IMR-90 (cell line): ENCODE results near the gene DNMT3B. TPM values are rescaled to one million over a fixed set of nuclear protein-coding genes. Genes with fewer than 3 reads are reported as not detected.

Experiments used
- ATAC-seq: fragments of 200-7000 bp; cut with Tn5 transposase; 2 replicates; pipeline ENCODE4 v1.9.1; 2020; ENCODE audit warnings: low read depth, mild to moderate bottlenecking, moderate library complexity
- BruUV-seq: library from RNA; stranded (reverse); fragments of 400-500 nt; replicated peaks from 2 replicates; lab custom pipeline; 2021; lab: Mats Ljungman, UMichigan
- CTCF ChIA-PET: fragments of 300-600 bp; formaldehyde crosslinking; extraction: SDS; loops from one replicate; lab custom pipeline; 2021; ENCODE audit warnings: antibody characterized with exemption; lab: Yijun Ruan, JAX
- POLR2A ChIA-PET: fragments of 300-600 bp; sonication (Branson Sonifier 250); formaldehyde crosslinking; loops from one replicate; lab custom pipeline; 2022; ENCODE audit warnings: antibody characterized with exemption; ENCODE audit not compliant: unreplicated experiment; lab: Charles Lee
- DNase-seq: peaks from one replicate; pipeline ENCODE4 v3.0.0; 2013
- H2AFZ ChIP-seq: replicated peaks from 2 replicates; pipeline ENCODE3; 2013; ENCODE audit warnings: low read length, mild to moderate bottlenecking; ENCODE audit not compliant: poor library complexity
- H2AK5ac ChIP-seq: 2 replicates; pipeline ENCODE4 v1.6.1; 2013; ENCODE audit warnings: low read depth, low read length, inconsistent platforms
- H2AK9ac ChIP-seq: replicated peaks from 2 replicates; pipeline ENCODE3; 2013; ENCODE audit warnings: mild to moderate bottlenecking, low read depth, low read length, moderate library complexity; ENCODE audit not compliant: poor library complexity
- H2BK120ac ChIP-seq: 2 replicates; pipeline ENCODE4 v1.6.1; 2013; ENCODE audit warnings: low read depth, low read length, inconsistent platforms
- H2BK15ac ChIP-seq: 3 replicates; pipeline ENCODE4 v1.6.1; 2013; ENCODE audit warnings: low read depth, low read length, inconsistent platforms
- H2BK20ac ChIP-seq: 2 replicates; pipeline ENCODE4 v1.6.1; 2013; ENCODE audit warnings: low read depth, mild to moderate bottlenecking, inconsistent platforms, low read length, moderate library complexity
- H2BK5ac ChIP-seq: 2 replicates; pipeline ENCODE4 v1.6.1; 2013; ENCODE audit warnings: mild to moderate bottlenecking, low read depth, low read length, inconsistent platforms; ENCODE audit not compliant: poor library complexity, severe bottlenecking
- H3K14ac ChIP-seq: replicated peaks from 2 replicates; pipeline ENCODE4 v1.6.1; 2013; ENCODE audit warnings: low read depth, low read length, inconsistent platforms
- H3K18ac ChIP-seq: 2 replicates; pipeline ENCODE4 v1.6.1; 2013; ENCODE audit warnings: low read depth, low read length, control low read depth
- H3K23ac ChIP-seq: 2 replicates; pipeline ENCODE4 v1.6.1; 2013; ENCODE audit warnings: low read depth, low read length, inconsistent platforms
- H3K27ac ChIP-seq: 2 replicates; pipeline ENCODE4 v1.5.1; 2013; ENCODE audit warnings: mild to moderate bottlenecking, control low read depth, low read length; ENCODE audit not compliant: insufficient read depth
- H3K27me3 ChIP-seq: 2 replicates; pipeline ENCODE4 v1.6.1; 2013; ENCODE audit warnings: low read length; ENCODE audit not compliant: control insufficient read depth, insufficient read depth
- H3K36me3 ChIP-seq: 2 replicates; pipeline ENCODE4 v1.6.1; 2013; ENCODE audit warnings: low read length, mixed read lengths; ENCODE audit not compliant: control insufficient read depth, insufficient read depth
- H3K4ac ChIP-seq: 2 replicates; pipeline ENCODE4 v1.6.1; 2013; ENCODE audit warnings: low read depth, low read length, inconsistent platforms
- H3K4me1 ChIP-seq: 2 replicates; pipeline ENCODE4 v1.6.1; 2013; ENCODE audit warnings: low read length, mixed read lengths; ENCODE audit not compliant: control insufficient read depth, insufficient read depth
- H3K4me2 ChIP-seq: 2 replicates; pipeline ENCODE4 v1.6.1; 2013; ENCODE audit warnings: low read depth, mild to moderate bottlenecking, control low read depth, low read length, moderate library complexity
- H3K4me3 ChIP-seq: 2 replicates; pipeline ENCODE4 v1.5.1; 2013; ENCODE audit warnings: low read depth, mild to moderate bottlenecking, control low read depth, low read length, moderate library complexity; ENCODE audit not compliant: insufficient read depth
- H3K56ac ChIP-seq: 2 replicates; pipeline ENCODE4 v1.6.1; 2013; ENCODE audit warnings: low read length, inconsistent platforms; ENCODE audit not compliant: insufficient read depth; ENCODE audit errors: extremely low read depth
- H3K79me1 ChIP-seq, 2 experiments: 2 replicates each; pipeline ENCODE4 v1.6.1; 2013; ENCODE audit warnings: low read length in 2 of 2, inconsistent platforms in 1 of 2, low read depth in 1 of 2
- H3K9ac ChIP-seq: 2 replicates; pipeline ENCODE4 v1.6.1; 2013; ENCODE audit warnings: low read depth, low read length, control low read depth
- H3K9me1 ChIP-seq: 2 replicates; pipeline ENCODE4 v1.6.1; 2013; ENCODE audit warnings: low read length, inconsistent platforms; ENCODE audit not compliant: insufficient read depth
- H3K9me3 ChIP-seq: 2 replicates; pipeline ENCODE4 v1.6.1; 2013; ENCODE audit warnings: low read length; ENCODE audit not compliant: control insufficient read depth, insufficient read depth
- H4K20me1 ChIP-seq: 2 replicates; pipeline ENCODE4 v1.6.1; 2013; ENCODE audit warnings: low read length, inconsistent platforms; ENCODE audit not compliant: insufficient read depth
- H4K5ac ChIP-seq: 2 replicates; pipeline ENCODE4 v1.6.1; 2013; ENCODE audit warnings: mild to moderate bottlenecking, low read depth, low read length, control low read depth
- H4K8ac ChIP-seq, 2 experiments: 2 replicates each; pipeline ENCODE4 v1.6.1; 2013; ENCODE audit warnings: low read depth in 2 of 2, low read length in 2 of 2, control low read depth in 1 of 2, inconsistent platforms in 1 of 2
- H4K91ac ChIP-seq: 2 replicates; pipeline ENCODE4 v1.6.1; 2013; ENCODE audit warnings: low read depth, low read length, inconsistent platforms; ENCODE audit not compliant: insufficient read depth
- BHLHE40 ChIP-seq: fragments of 150-350 bp; IDR thresholded peaks from 2 replicates; pipeline ENCODE4 v1.6.1; 2016; ENCODE audit warnings: mild to moderate bottlenecking, low read depth, low read length
- CEBPB ChIP-seq: IDR thresholded peaks from 2 replicates; pipeline ENCODE4 v1.6.1; 2012; ENCODE audit warnings: low read depth, low read length, improper control_type of control experiment
- CHD1 ChIP-seq: IDR thresholded peaks from 2 replicates; pipeline ENCODE4 v1.6.1; 2012; ENCODE audit warnings: low read depth, low read length, improper control_type of control experiment
- CTCF ChIP-seq: conservative IDR thresholded peaks from 2 replicates; pipeline ENCODE4 v1.5.1; 2012; ENCODE audit warnings: mild to moderate bottlenecking, low read depth, low read length, improper control_type of control experiment
- ELK1 ChIP-seq: fragments of 150-350 bp; IDR thresholded peaks from 2 replicates; pipeline ENCODE4 v1.6.1; 2016; ENCODE audit warnings: low read depth, mild to moderate bottlenecking, low read length, moderate library complexity, borderline replicate concordance
- FOS ChIP-seq: fragments of 150-350 bp; IDR thresholded peaks from 2 replicates; pipeline ENCODE4 v1.6.1; 2016; ENCODE audit warnings: low read depth, low read length
- MAFK ChIP-seq: IDR thresholded peaks from 2 replicates; pipeline ENCODE4 v1.6.1; 2012; ENCODE audit warnings: low read depth, low read length, improper control_type of control experiment
- MAZ ChIP-seq: IDR thresholded peaks from 2 replicates; pipeline ENCODE4 v1.6.1; 2012; ENCODE audit warnings: low read depth, mild to moderate bottlenecking, low read length, improper control_type of control experiment, moderate library complexity, borderline replicate concordance
- MXI1 ChIP-seq: IDR thresholded peaks from 2 replicates; pipeline ENCODE4 v1.6.1; 2012; ENCODE audit warnings: low read depth, mild to moderate bottlenecking, low read length, moderate library complexity, borderline replicate concordance
- NFE2L2 ChIP-seq: fragments of 150-350 bp; IDR thresholded peaks from 2 replicates; pipeline ENCODE4 v1.6.1; 2016; ENCODE audit warnings: low read depth, mild to moderate bottlenecking, low read length
- POLR2A ChIP-seq: IDR thresholded peaks from 2 replicates; pipeline ENCODE4 v1.6.1; 2012; ENCODE audit warnings: mild to moderate bottlenecking, low read depth, low read length
- RAD21 ChIP-seq: IDR thresholded peaks from 2 replicates; pipeline ENCODE4 v1.6.1; 2012; ENCODE audit warnings: low read length, improper control_type of control experiment
- RCOR1 ChIP-seq: IDR thresholded peaks from 2 replicates; pipeline ENCODE4 v1.6.1; 2012; ENCODE audit warnings: mild to moderate bottlenecking, low read length, improper control_type of control experiment; ENCODE audit not compliant: insufficient replicate concordance
- RFX5 ChIP-seq: IDR thresholded peaks from 2 replicates; pipeline ENCODE4 v1.8.0; 2012; ENCODE audit warnings: low read depth, mild to moderate bottlenecking, low read length, moderate library complexity
- SMC3 ChIP-seq: fragments of 150-350 bp; IDR thresholded peaks from 2 replicates; pipeline ENCODE4 v1.6.1; 2016; ENCODE audit warnings: low read depth, mild to moderate bottlenecking, antibody characterized with exemption, low read length, moderate library complexity
- WGBS, 2 experiments: methylation state at CpG; one replicate each; pipeline versions ENCODE4 v1.1.5 to v1.1.7; 2013; ENCODE audit warnings: missing lambda C conversion rate in 2 of 2; ENCODE audit not compliant: insufficient read length in 1 of 2; ENCODE audit errors: extremely low coverage in 2 of 2; 5-methylcytosine and 5-hydroxymethylcytosine counted together
- dilution Hi-C: fragments of 300-500 bp; cut with HindIII; formaldehyde crosslinking; loops from one replicate; pipeline ENCODE4 v1.14.3; 2018; ENCODE audit warnings: low sequenced_read_pairs; ENCODE audit not compliant: unreplicated experiment
- in situ Hi-C: fragments of 300-500 bp; cut with MboI; formaldehyde crosslinking; loops from 3 replicates; pipeline ENCODE4 v1.14.3; 2019; ENCODE audit warnings: low sequenced_read_pairs, inconsistent platforms, mixed read lengths
- intact Hi-C: fragments of 100-400 bp; cut with micrococcal nuclease; formaldehyde crosslinking; loops from 2 replicates; pipeline ENCODE4 v1.10.0; 2022
- polyA plus RNA-seq, 3 experiments: library from polyadenylated mRNA; depleted of rRNA; stranded (reverse); fragments of >200 nt; gene quantifications; 2 replicates each; pipeline ENCODE4 v1.2.3, GENCODE V29; 2012; ENCODE audit warnings: low replicate concordance in 1 of 3
- total RNA-seq: library from RNA; depleted of rRNA; stranded (reverse); fragments of >200 nt; gene quantifications from 2 replicates; pipeline ENCODE4 v1.2.3, GENCODE V29; 2012
- TF ChIP-seq, protein P1 (sequence below): fragments of 150-350 bp; IDR thresholded peaks from 2 replicates; pipeline ENCODE4 v1.6.1; 2017; ENCODE audit warnings: mild to moderate bottlenecking, antibody characterized with exemption, low read length, low read depth

DNMT3B gene
- total and polyA plus RNA-seq, 2 of the 4 experiments (the other 2 are of a cell fraction): 1.3 to 1.9 TPM

DNA sequence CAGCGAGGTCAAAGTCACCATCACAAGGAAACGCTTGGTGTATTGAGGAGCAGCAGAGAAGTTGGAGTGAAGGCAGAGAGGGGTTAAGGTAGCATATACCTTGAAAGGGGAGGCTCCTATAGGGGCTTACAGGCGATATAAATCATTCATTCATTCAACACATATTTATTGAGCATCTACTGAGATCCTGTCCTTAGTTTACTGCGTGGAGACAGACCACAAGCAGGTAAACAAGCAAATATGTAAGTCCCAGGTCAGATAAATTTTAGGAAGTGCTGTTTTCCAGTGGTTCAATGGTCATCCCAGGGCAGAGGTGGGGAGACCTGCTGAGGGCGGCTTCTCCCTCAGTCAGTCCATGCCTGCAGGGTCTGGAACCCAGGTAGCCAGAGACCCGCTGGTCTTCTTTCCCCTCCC is 761 bp upstream of the DNMT3B start:
- peak overlapping the region; percentile 24 for H3K4ac ChIP-seq
- H3K9ac ChIP-seq: 0 out of 2 replicates have a peak overlapping the region, but pooled peaks have one; percentile 0
- no peak overlapping the region for H3K18ac ChIP-seq
- 83% methylated on average over 1 of the region's 6 CpGs; no CpG with 5 or more reads in 1 of the 2 experiments for WGBS, 2 experiments
- no peak for ATAC-seq
- H4K91ac ChIP-seq: no peak overlapping the region
- H4K20me1 ChIP-seq: no peaks in the 10 kb centered on the region
- peak overlapping the region; percentile 33; the same call in 1 of the 2 replicates for H3K23ac ChIP-seq
- in situ Hi-C loops: no loop called here
- no TSS peak for BruUV-seq
- H2AFZ ChIP-seq: peak overlapping the region; percentile 78
- H3K14ac ChIP-seq: no peak overlapping the region
- H2AK5ac ChIP-seq: 0 out of 2 replicates have a peak overlapping the region, but pooled peaks have one; percentile 23
- H2BK20ac ChIP-seq: no peak overlapping the region
- intact Hi-C loops: loop anchor here (5.0 to 10.0 kb wide), 2 partner anchors 89 to 257 kb away; partner anchors contain the start of gene C20orf203
- peak overlapping the region; percentile 41 for H2BK120ac ChIP-seq
- peaks cover 5% of the 10 kb centered on the region; the same call in 1 of the 2 replicates for H3K4me1 ChIP-seq
- dilution Hi-C loops: no loop called here
- no peaks in the 10 kb centered on the region for H3K27me3 ChIP-seq
- peak overlapping the region; percentile 73 for H2AK9ac ChIP-seq
- H3K9me1 ChIP-seq: peaks cover 7% of the 10 kb centered on the region; the same call in 1 of the 2 replicates
- H3K4me3 ChIP-seq: no peak overlapping the region
- H3K79me1 ChIP-seq: peaks cover 7 to 31% of the 10 kb centered on the region in 2 experiments; a peak in 3 of 4 replicates
- no peak overlapping the region for H2BK5ac ChIP-seq
- TF ChIP-seq CHD1: no peak
- no peak for TF ChIP-seq MXI1
- TF ChIP-seq CTCF: no peak
- no peak for TF ChIP-seq RAD21
- TF ChIP-seq CEBPB: no peak
- no peak for TF ChIP-seq FOS
- TF ChIP-seq NFE2L2: no peak
- TF ChIP-seq POLR2A: no peak
- no peak for TF ChIP-seq SMC3
- TF ChIP-seq RCOR1: no peak
- TF ChIP-seq RFX5: no peak
- no peak for TF ChIP-seq MAFK
- no peak for TF ChIP-seq BHLHE40
- TF ChIP-seq MAZ: no peak
- TF ChIP-seq, protein P1, sequence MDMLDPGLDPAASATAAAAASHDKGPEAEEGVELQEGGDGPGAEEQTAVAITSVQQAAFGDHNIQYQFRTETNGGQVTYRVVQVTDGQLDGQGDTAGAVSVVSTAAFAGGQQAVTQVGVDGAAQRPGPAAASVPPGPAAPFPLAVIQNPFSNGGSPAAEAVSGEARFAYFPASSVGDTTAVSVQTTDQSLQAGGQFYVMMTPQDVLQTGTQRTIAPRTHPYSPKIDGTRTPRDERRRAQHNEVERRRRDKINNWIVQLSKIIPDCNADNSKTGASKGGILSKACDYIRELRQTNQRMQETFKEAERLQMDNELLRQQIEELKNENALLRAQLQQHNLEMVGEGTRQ: no peak
- no peak for TF ChIP-seq ELK1
- POLR2A ChIA-PET: no interaction called here
- H3K4me2 ChIP-seq: no peak overlapping the region
- no peak overlapping the region for H4K5ac ChIP-seq
- DNase-seq: no peak
- no peaks in the 10 kb centered on the region for H3K36me3 ChIP-seq
- no peaks in the 10 kb centered on the region for H3K9me3 ChIP-seq
- CTCF ChIA-PET: no interaction called here
- peak overlapping the region; percentile 26 to 32; a peak in 1 of 4 replicates for H4K8ac ChIP-seq
- H3K56ac ChIP-seq: no peak overlapping the region
- H3K27ac ChIP-seq: no peak overlapping the region; the same call in 1 of the 2 replicates
- 0 out of 3 replicates have a peak overlapping the region, but pooled peaks have one; percentile 36 for H2BK15ac ChIP-seq
